Left lung (tissue), 10 donors: ENCODE data around the gene MLH3. TPM values are rescaled to one million over a fixed set of nuclear protein-coding genes. Genes with fewer than 3 reads are reported as not detected.

Source experiments
- ATAC-seq: fragments of 200-7000 bp; cut with Tn5 transposase; one replicate; pipeline ENCODE4 v1.9.1; 2020; ENCODE audit warnings: moderate library complexity
- DNase-seq, 4 donors: peaks; one replicate each; pipeline ENCODE4 v3.0.0-alpha.2; 2013 to 2020
- H3K27ac ChIP-seq, 2 donors: fragments of 200-600 bp; sonication (generic) in 1 of 2; one replicate each; pipeline versions ENCODE4 v1.5.0 to v1.8.0; 2020 to 2021
- H3K27me3 ChIP-seq, 2 donors: fragments of 200-600 bp; sonication (generic) in 1 of 2; one replicate each; pipeline versions ENCODE4 v1.5.0 to v1.8.0; 2020 to 2021
- H3K36me3 ChIP-seq, 2 donors: fragments of 200-600 bp; sonication (generic) in 1 of 2; one replicate each; pipeline versions ENCODE4 v1.5.0 to v1.8.0; 2020 to 2021
- H3K4me1 ChIP-seq, 2 donors: fragments of 200-600 bp; one replicate each; pipeline ENCODE4 v1.8.0; 2021
- H3K4me3 ChIP-seq, 2 donors: fragments of 200-600 bp; sonication (generic) in 1 of 2; one replicate each; pipeline versions ENCODE4 v1.5.0 to v1.8.0; 2020 to 2021; ENCODE audit warnings: mild to moderate bottlenecking in 1 of 2
- H3K9me3 ChIP-seq, 2 donors: fragments of 200-600 bp; sonication (generic) in 1 of 2; one replicate each; pipeline versions ENCODE4 v1.5.0 to v1.8.0; 2020 to 2021
- CTCF ChIP-seq, 2 donors: fragments of 200-600 bp; sonication (generic) in 1 of 2; IDR thresholded peaks; one replicate each; pipeline versions ENCODE4 v1.5.0 to v1.8.0; 2021; ENCODE audit warnings: antibody characterized with exemption in 2 of 2
- intact Hi-C, 2 donors: fragments of 100-400 bp; cut with DNase I; formaldehyde crosslinking; loops; one replicate each; pipeline versions ENCODE4 v1.11.2 to v1.14.2; 2022
- polyA plus RNA-seq, 6 donors: library from polyadenylated mRNA; unstranded; fragments of 120-200 nt; gene quantifications; one replicate each; pipeline ENCODE4 v1.2.1, GENCODE V29; 2013; ENCODE audit not compliant: insufficient read length in 6 of 6
- total RNA-seq, 2 donors: library from RNA; stranded (reverse); fragmentation: NEBNext Ultra II Directional; extraction: Animal tissue kit (Norgen Biotek cat#: 25700); gene quantifications; one replicate each; pipeline ENCODE4 v1.2.1, GENCODE V29; 2021
- donor health status: DM: no; HTN: yes; CAD: no.
- donor health status: DM: no; HTN: no; CAD: no.

Gene MLH3
- total and polyA plus RNA-seq, 8 donors: 24.7 to 48.3 (median 39.9) TPM

GRCh38 chr14:75095690-75096089 lies 44.4 kb upstream of the MLH3 start:
- no peaks in the 10 kb centered on the region for H3K27me3 ChIP-seq
- intact Hi-C loops: no loop called here
- peaks cover 0 to 100% of the 10 kb centered on the region in 2 donors for H3K36me3 ChIP-seq
- no peaks in the 10 kb centered on the region for H3K9me3 ChIP-seq
- DNase-seq: no peak
- no peak for ATAC-seq
- no peaks in the 10 kb centered on the region for H3K4me1 ChIP-seq
- TF ChIP-seq CTCF (IDR thresholded peaks at IDR 0.05): no peak
- H3K27ac ChIP-seq: no peak overlapping the region
- no peak overlapping the region for H3K4me3 ChIP-seq

- ATAC-seq (no peak), DNase-seq (no peak)
- H3K9me3 ChIP-seq: no peaks in the 10 kb centered on the region
- intact Hi-C loops: no loop called here
- H3K4me1 ChIP-seq: no peaks in the 10 kb centered on the region
- no peak overlapping the region for H3K27ac ChIP-seq
- no peak overlapping the region for H3K4me3 ChIP-seq
- no peak for TF ChIP-seq CTCF (IDR thresholded peaks at IDR 0.05)
- peaks cover 0 to 100% of the 10 kb centered on the region in 2 donors for H3K36me3 ChIP-seq
- H3K27me3 ChIP-seq: no peaks in the 10 kb centered on the region
Measured at GRCh38 chr14:75094896-75095295, 43.6 kb upstream of the MLH3 start.

- H3K4me1 ChIP-seq: no peaks in the 10 kb centered on the region
- H3K9me3 ChIP-seq: no peaks in the 10 kb centered on the region
- no peak for DNase-seq
- no peak for TF ChIP-seq CTCF (IDR thresholded peaks at IDR 0.05)
- no peaks in the 10 kb centered on the region for H3K27me3 ChIP-seq
- ATAC-seq: no peak
- H3K27ac ChIP-seq: no peak overlapping the region
- peaks cover 0 to 100% of the 10 kb centered on the region in 2 donors for H3K36me3 ChIP-seq
- intact Hi-C loops: no loop called here
- H3K4me3 ChIP-seq: no peak overlapping the region
Measured at GRCh38 chr14:75092698-75093097, 41.4 kb upstream of the MLH3 start.

GRCh38 chr14:75091251-75091650 lies 40.0 kb upstream of the MLH3 start:
- ATAC-seq (no peak), DNase-seq (no peak)
- no peaks in the 10 kb centered on the region for H3K4me1 ChIP-seq
- H3K4me3 ChIP-seq: no peak overlapping the region
- no peak overlapping the region for H3K27ac ChIP-seq
- TF ChIP-seq CTCF (IDR thresholded peaks at IDR 0.05): no peak
- intact Hi-C loops: no loop called here
- H3K36me3 ChIP-seq: peaks cover 0 to 100% of the 10 kb centered on the region in 2 donors
- no peaks in the 10 kb centered on the region for H3K27me3 ChIP-seq
- no peaks in the 10 kb centered on the region for H3K9me3 ChIP-seq

GRCh38 chr14:75090353-75090752 lies 39.1 kb upstream of the MLH3 start:
- Histone ChIP-seq H3K4me3 (no peak overlapping the region), H3K4me1 (no peaks in the 10 kb centered on the region), H3K36me3 (peaks cover 0 to 100% of the 10 kb centered on the region in 2 donors), H3K27ac (no peak overlapping the region), H3K9me3 (no peaks in the 10 kb centered on the region), H3K27me3 (no peaks in the 10 kb centered on the region)
- intact Hi-C loops: no loop called here
- DNase-seq (no peak), ATAC-seq (no peak)
- TF ChIP-seq CTCF (IDR thresholded peaks at IDR 0.05): no peak
